ENCODE data around the gene HSF2BP.
"Not testable (repeated sequence)": the region's sequence is repeated elsewhere in the genome, so short reads cannot be mapped to it uniquely, and the experiment has no call there.

The HSF2BP gene

GRCh38 chr21:43687566-43688399 is 28.5 kb upstream of the HSF2BP start:
- no peak for DNase-seq

GRCh38 chr21:43686811-43687565 is 27.7 kb upstream of the HSF2BP start:
- no peak for DNase-seq

- no peak for DNase-seq
Measured at GRCh38 chr21:43684424-43684823, 25.1 kb upstream of the HSF2BP start.

GRCh38 chr21:43681650-43682049 is 22.4 kb upstream of the HSF2BP start:
- no peak for DNase-seq

- not testable (repeated sequence) for DNase-seq
Measured at GRCh38 chr21:43680421-43680820, 21.1 kb upstream of the HSF2BP start.

GRCh38 chr21:43679951-43680350 is 20.7 kb upstream of the HSF2BP start:
- DNase-seq, result no peak

GRCh38 chr21:43676391-43676790 is 17.1 kb upstream of the HSF2BP start:
- DNase-seq, result no peak

- DNase-seq, result no peak
Measured at GRCh38 chr21:43675871-43676270, 16.6 kb upstream of the HSF2BP start.

GRCh38 chr21:43669828-43670605 is 10.7 kb upstream of the HSF2BP start:
- no peak for DNase-seq

GRCh38 chr21:43667191-43667904 is 8.1 kb upstream of the HSF2BP start:
- peak; percentile 60 for DNase-seq

- DNase-seq, result no peak
Measured at GRCh38 chr21:43665879-43666278, 6.6 kb upstream of the HSF2BP start.

GRCh38 chr21:43664358-43664757 is 5.1 kb upstream of the HSF2BP start:
- no peak for DNase-seq

GRCh38 chr21:43663033-43663432 is 3.7 kb upstream of the HSF2BP start:
- DNase-seq, result no peak

- no peak for DNase-seq
Measured at GRCh38 chr21:43662286-43662685, 3.0 kb upstream of the HSF2BP start.

GRCh38 chr21:43658769-43659135 is 536 bp downstream of the HSF2BP start:
- DNase-seq, result no peak

- no peak for DNase-seq
Measured at GRCh38 chr21:43658088-43658741, 1.1 kb downstream of the HSF2BP start.

GRCh38 chr21:43657355-43658087 is 1.8 kb downstream of the HSF2BP start:
- DNase-seq, result peak; percentile 33

- DNase-seq, result peak; percentile 70
Measured at GRCh38 chr21:43654806-43655489, 4.3 kb downstream of the HSF2BP start.

GRCh38 chr21:43653626-43654025 is 5.7 kb downstream of the HSF2BP start:
- DNase-seq, result no peak

- no peak for DNase-seq
Measured at GRCh38 chr21:43652616-43653015, 6.7 kb downstream of the HSF2BP start.

- not testable (repeated sequence) for DNase-seq
Measured at GRCh38 chr21:43651926-43652325, 7.4 kb downstream of the HSF2BP start.
